GM23248 (cell line): ENCODE data around the gene NHLH2. TPM values are rescaled to one million over a fixed set of nuclear protein-coding genes. Genes with fewer than 3 reads are reported as not detected.

Experiments
- DNase-seq: peaks from one replicate; pipeline ENCODE4 v3.0.0-alpha.2; 2015
- H2AFZ ChIP-seq: fragments of 200-600 bp; sonication (generic); 2 replicates; pipeline ENCODE4 v1.6.1; 2016; ENCODE audit warnings: antibody characterized with exemption
- H3F3A ChIP-seq: fragments of 200-600 bp; sonication (generic); 2 replicates; pipeline ENCODE4 v1.6.1; 2016; ENCODE audit warnings: mild to moderate bottlenecking, antibody characterized with exemption, mixed run types; ENCODE audit not compliant: insufficient read depth
- H3K27ac ChIP-seq: fragments of 200-600 bp; sonication (generic); 2 replicates; pipeline ENCODE4 v1.5.1; 2016; ENCODE audit warnings: mild to moderate bottlenecking
- H3K27me3 ChIP-seq: fragments of 200-600 bp; sonication (generic); replicated peaks from 2 replicates; pipeline ENCODE4 v1.6.1; 2016; ENCODE audit warnings: mild to moderate bottlenecking; ENCODE audit not compliant: insufficient read depth
- H3K36me3 ChIP-seq: fragments of 200-600 bp; sonication (generic); 2 replicates; pipeline ENCODE4 v1.6.1; 2016; ENCODE audit warnings: low read depth, mild to moderate bottlenecking
- H3K4me1 ChIP-seq: fragments of 200-600 bp; sonication (generic); 2 replicates; pipeline ENCODE4 v1.6.1; 2016; ENCODE audit warnings: mild to moderate bottlenecking; ENCODE audit not compliant: insufficient read depth
- H3K4me2 ChIP-seq: fragments of 200-600 bp; sonication (generic); one replicate; pipeline ENCODE4 v1.6.1; 2016; ENCODE audit warnings: mild to moderate bottlenecking; ENCODE audit not compliant: unreplicated experiment
- H3K4me3 ChIP-seq: fragments of 200-600 bp; sonication (generic); 2 replicates; pipeline ENCODE4 v1.5.1; 2016; ENCODE audit warnings: mild to moderate bottlenecking
- H3K79me2 ChIP-seq: fragments of 200-600 bp; sonication (generic); 2 replicates; pipeline ENCODE4 v1.6.1; 2016; ENCODE audit warnings: mild to moderate bottlenecking; ENCODE audit not compliant: insufficient read depth
- H3K9ac ChIP-seq: fragments of 200-600 bp; sonication (generic); 2 replicates; pipeline ENCODE4 v1.6.1; 2016; ENCODE audit warnings: mild to moderate bottlenecking
- H3K9me2 ChIP-seq: fragments of 200-600 bp; sonication (generic); 2 replicates; pipeline ENCODE4 v1.6.1; 2016; ENCODE audit warnings: mixed run types, mild to moderate bottlenecking, moderate library complexity; ENCODE audit not compliant: insufficient read depth
- H3K9me3 ChIP-seq: fragments of 200-600 bp; sonication (generic); one replicate; pipeline ENCODE4 v1.6.1; 2017; ENCODE audit warnings: low read depth
- H4K20me1 ChIP-seq: fragments of 200-600 bp; sonication (generic); 2 replicates; pipeline ENCODE4 v1.6.0; 2016; ENCODE audit not compliant: insufficient read depth
- EZH2 ChIP-seq: fragments of 200-600 bp; sonication (generic); IDR thresholded peaks from 2 replicates; pipeline ENCODE4 v1.6.1; 2018; ENCODE audit warnings: antibody characterized with exemption, mild to moderate bottlenecking; ENCODE audit not compliant: insufficient read depth, poor library complexity, severe bottlenecking
- EZH2phosphoT487 ChIP-seq: fragments of 200-600 bp; sonication (generic); IDR thresholded peaks from 2 replicates; pipeline ENCODE4 v1.6.1; 2018; ENCODE audit warnings: antibody characterized with exemption, moderate library complexity, mild to moderate bottlenecking, low read depth; ENCODE audit not compliant: insufficient read depth
- WGBS, 2 experiments: methylation state at CpG; one replicate each; pipeline ENCODE4 v1.1.6; 2015 to 2017; ENCODE audit warnings: low lambda C conversion rate in 2 of 2, low coverage in 1 of 2; ENCODE audit errors: missing lambda C conversion rate in 2 of 2; 5-methylcytosine and 5-hydroxymethylcytosine counted together
- in situ Hi-C: fragments of 300-500 bp; cut with MboI; formaldehyde crosslinking; loops from 2 replicates; pipeline ENCODE4 v1.15.0; 2020
- polyA plus RNA-seq: library from polyadenylated mRNA; unstranded; fragments of >200 nt; fragmentation: Nextera tagmentation; extraction: Ambion mirVana; gene quantifications from 2 replicates; pipeline ENCODE4 v1.2.1, GENCODE V29; 2016
- total RNA-seq: library from RNA; depleted of rRNA; stranded (reverse); fragments of >200 nt; shearing (Covaris generic); gene quantifications from 2 replicates; pipeline ENCODE4 v1.2.3, GENCODE V29; 2014

NHLH2 gene
- total and polyA plus RNA-seq, 2 experiments from 2014 or later = 0.08 TPM; not detected in 1

GRCh38 chr1:115829023-115829674 is 11.8 kb downstream of the NHLH2 start:
- Histone ChIP-seq H3K4me2 (peak overlapping the region; percentile 45), H3K9me2 (no peaks in the 10 kb centered on the region), H3K27me3 (no peaks in the 10 kb centered on the region), H3K9ac (no peak overlapping the region), H3F3A (peaks cover 3% of the 10 kb centered on the region; the same call in 1 of the 2 replicates), H3K36me3 (no peaks in the 10 kb centered on the region), H3K4me3 (0 out of 2 replicates have a peak overlapping the region, but pooled peaks have one; percentile 11), H4K20me1 (no peaks in the 10 kb centered on the region), H3K9me3 (no peaks in the 10 kb centered on the region), H2AFZ (peak overlapping the region; percentile 16; the same call in 1 of the 2 replicates), H3K4me1 (peaks cover 9% of the 10 kb centered on the region), H3K79me2 (no peaks in the 10 kb centered on the region), H3K27ac (no peak overlapping the region)
- TF ChIP-seq EZH2 (no peak), EZH2phosphoT487 (no peak)
- in situ Hi-C loops = no loop called here
- DNase-seq = peak; percentile 97
- 45 to 51% methylated on average over 20 of the region's 20 CpGs for WGBS, 2 experiments

DNA sequence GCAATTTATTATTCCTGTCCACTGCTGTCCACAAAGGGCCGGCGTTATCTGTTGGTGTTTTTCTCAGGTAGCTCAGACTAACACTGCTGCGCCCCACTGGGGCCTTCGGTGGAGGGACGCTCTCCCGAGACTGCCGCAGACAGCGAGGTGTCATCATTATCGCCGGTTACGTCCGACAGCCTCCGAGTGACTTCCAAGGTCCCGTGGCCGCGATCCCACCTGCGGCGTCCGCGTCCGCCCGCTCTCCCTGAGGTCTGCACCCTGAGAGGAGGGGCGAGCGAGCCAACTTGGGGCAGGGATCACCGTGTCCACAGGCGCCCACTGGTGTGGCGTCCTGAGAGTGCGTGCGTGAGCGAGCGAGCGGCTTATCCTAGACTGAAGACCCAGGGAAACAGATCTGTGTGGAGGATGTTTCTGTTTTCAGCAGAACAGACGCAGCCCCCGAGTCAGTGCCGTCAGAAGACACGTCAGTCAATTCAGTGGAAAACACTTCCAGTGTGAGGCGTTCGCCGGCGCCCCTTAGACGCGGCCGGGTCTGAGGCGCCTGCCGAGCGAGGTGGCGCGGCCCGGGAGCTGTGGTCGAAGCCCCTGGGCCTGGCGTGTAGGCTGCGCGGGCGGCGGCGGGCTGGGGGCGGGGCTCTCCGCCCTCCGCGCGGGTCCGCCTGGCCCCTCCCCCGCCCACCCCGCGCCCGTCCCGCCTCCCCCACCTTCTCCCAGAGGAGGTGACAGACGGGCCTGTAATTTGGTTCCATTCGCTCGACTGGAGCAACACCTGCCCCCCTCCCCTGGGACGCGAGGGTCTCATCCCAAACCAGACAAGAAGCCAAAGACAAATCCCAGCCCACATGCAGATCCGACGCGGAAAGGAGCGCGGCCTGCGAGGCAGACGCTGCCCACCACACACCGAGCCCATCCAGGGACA is 12.6 kb downstream of the NHLH2 start:
- no peaks in the 10 kb centered on the region for H3K27me3 ChIP-seq
- H3K4me2 ChIP-seq = peak overlapping the region; percentile 45
- WGBS, 2 experiments = 28 to 31% methylated on average over 45 to 52 of the region's 80 CpGs
- H3K4me3 ChIP-seq = peak overlapping the region; percentile 27; the same call in 1 of the 2 replicates
- no peaks in the 10 kb centered on the region for H3K9me2 ChIP-seq
- H3K27ac ChIP-seq = no peak overlapping the region
- no peaks in the 10 kb centered on the region for H3K79me2 ChIP-seq
- H3K36me3 ChIP-seq = no peaks in the 10 kb centered on the region
- H3F3A ChIP-seq = peaks cover 3% of the 10 kb centered on the region; the same call in 1 of the 2 replicates
- H3K4me1 ChIP-seq = peaks cover 9% of the 10 kb centered on the region
- in situ Hi-C loops = no loop called here
- TF ChIP-seq EZH2 = no peak
- no peak for TF ChIP-seq EZH2phosphoT487
- H4K20me1 ChIP-seq = no peaks in the 10 kb centered on the region
- H3K9me3 ChIP-seq = no peaks in the 10 kb centered on the region
- H2AFZ ChIP-seq = peak overlapping the region; percentile 72
- peak; percentile 34 for DNase-seq
- no peak overlapping the region for H3K9ac ChIP-seq

DNA sequence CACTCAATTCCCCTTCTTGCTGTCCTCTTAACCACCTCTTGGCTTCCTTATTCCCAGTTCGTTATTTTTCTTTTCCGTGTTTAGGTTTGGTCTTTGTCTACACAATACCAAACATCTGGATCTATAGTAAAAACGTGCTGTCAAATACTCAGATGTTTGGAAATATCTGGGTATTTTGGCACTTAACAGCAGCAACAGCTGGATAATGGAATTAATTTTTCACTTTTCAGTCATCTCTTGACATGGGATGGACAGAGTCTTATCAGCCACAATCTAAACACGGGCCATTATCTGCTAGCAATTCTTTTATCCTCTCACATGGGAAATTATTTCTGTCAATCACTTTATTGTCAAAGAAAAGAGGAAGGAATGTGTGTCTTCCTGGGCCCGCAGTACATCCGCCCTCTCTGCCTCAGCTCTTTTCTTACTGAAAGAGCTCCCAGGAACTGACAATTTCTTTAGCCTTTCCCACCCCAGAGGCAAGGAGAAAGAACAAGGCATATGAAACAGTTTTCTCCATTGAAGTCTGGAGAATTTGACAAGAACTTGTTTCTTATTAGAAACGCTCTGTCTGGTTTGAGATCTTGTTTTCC is 13.4 kb downstream of the NHLH2 start:
- WGBS, 2 experiments = 86 to 88% methylated on average over 7 of the region's 7 CpGs
- H3K9ac ChIP-seq = no peak overlapping the region
- no peaks in the 10 kb centered on the region for H3K36me3 ChIP-seq
- H3K9me3 ChIP-seq = no peaks in the 10 kb centered on the region
- peaks cover 3% of the 10 kb centered on the region; the same call in 1 of the 2 replicates for H3F3A ChIP-seq
- H3K27me3 ChIP-seq = no peaks in the 10 kb centered on the region
- H2AFZ ChIP-seq = 0 out of 2 replicates have a peak overlapping the region, but pooled peaks have one; percentile 72
- no peak overlapping the region for H3K4me2 ChIP-seq
- no peaks in the 10 kb centered on the region for H4K20me1 ChIP-seq
- DNase-seq = no peak
- no peak overlapping the region for H3K4me3 ChIP-seq
- no peaks in the 10 kb centered on the region for H3K9me2 ChIP-seq
- H3K79me2 ChIP-seq = no peaks in the 10 kb centered on the region
- H3K27ac ChIP-seq = no peak overlapping the region
- TF ChIP-seq EZH2 = no peak
- no peak for TF ChIP-seq EZH2phosphoT487
- peaks cover 9% of the 10 kb centered on the region for H3K4me1 ChIP-seq
- in situ Hi-C loops = no loop called here

- Histone ChIP-seq H3K27me3 (no peaks in the 10 kb centered on the region; the same call in 1 of the 2 replicates), H3F3A (peaks cover 3% of the 10 kb centered on the region; the same call in 1 of the 2 replicates), H3K79me2 (no peaks in the 10 kb centered on the region), H3K4me1 (peaks cover 9% of the 10 kb centered on the region), H3K9ac (no peak overlapping the region), H3K9me3 (no peaks in the 10 kb centered on the region), H4K20me1 (no peaks in the 10 kb centered on the region), H3K4me2 (no peak overlapping the region), H3K4me3 (no peak overlapping the region), H3K9me2 (no peaks in the 10 kb centered on the region), H3K27ac (no peak overlapping the region), H3K36me3 (no peaks in the 10 kb centered on the region), H2AFZ (no peak overlapping the region)
- DNase-seq = no peak
- 4 to 7% methylated on average over 3 of the region's 3 CpGs for WGBS, 2 experiments
- no peak for TF ChIP-seq EZH2phosphoT487
- TF ChIP-seq EZH2 = no peak
- in situ Hi-C loops = no loop called here
Measured at GRCh38 chr1:115826628-115827027, 14.3 kb downstream of the NHLH2 start.
